AML-193 (cell line): ENCODE measurements around the gene KCNJ18.
"Not testable (repeated sequence)": the region's sequence is repeated elsewhere in the genome, so short reads cannot be mapped to it uniquely, and the experiment has no call there.

Experiments used
- DNase-seq, 2 experiments: peaks; one replicate each; lab custom pipeline; 2025; lab: John Stamatoyannopoulos, UW

The KCNJ18 gene

GRCh38 chr17:21671437-21671836 lies 20.9 kb upstream of the KCNJ18 start:
- DNase-seq, result not testable (repeated sequence)

- not testable (repeated sequence) for DNase-seq
Measured at GRCh38 chr17:21671871-21672270, 20.5 kb upstream of the KCNJ18 start.

GRCh38 chr17:21673451-21674241 lies 18.7 kb upstream of the KCNJ18 start:
- not testable (repeated sequence) for DNase-seq

- DNase-seq, result no peak
Measured at GRCh38 chr17:21674242-21674731, 18.0 kb upstream of the KCNJ18 start.

- not testable (repeated sequence) for DNase-seq
Measured at GRCh38 chr17:21674891-21675738, 17.2 kb upstream of the KCNJ18 start.

GRCh38 chr17:21675739-21676130 lies 16.6 kb upstream of the KCNJ18 start:
- not testable (repeated sequence) for DNase-seq

GRCh38 chr17:21676281-21677111 lies 15.8 kb upstream of the KCNJ18 start:
- DNase-seq, result no peak

- no peak for DNase-seq
Measured at GRCh38 chr17:21677126-21677910, 15.0 kb upstream of the KCNJ18 start.

GRCh38 chr17:21677911-21678310 lies 14.4 kb upstream of the KCNJ18 start:
- DNase-seq, result no peak

GRCh38 chr17:21678393-21679081 lies 13.8 kb upstream of the KCNJ18 start:
- DNase-seq, result no peak

GRCh38 chr17:21679256-21680146 lies 12.8 kb upstream of the KCNJ18 start:
- no peak for DNase-seq

- no peak for DNase-seq
Measured at GRCh38 chr17:21680366-21680765, 12.0 kb upstream of the KCNJ18 start.

- not testable (repeated sequence) for DNase-seq
Measured at GRCh38 chr17:21680850-21681351, 11.4 kb upstream of the KCNJ18 start.

- not testable (repeated sequence) for DNase-seq
Measured at GRCh38 chr17:21681576-21681975, 10.7 kb upstream of the KCNJ18 start.

- DNase-seq, result not testable (repeated sequence)
Measured at GRCh38 chr17:21682130-21682529, 10.2 kb upstream of the KCNJ18 start.

GRCh38 chr17:21683142-21683712 lies 9.1 kb upstream of the KCNJ18 start:
- not testable (repeated sequence) for DNase-seq

- not testable (repeated sequence) for DNase-seq
Measured at GRCh38 chr17:21683897-21684296, 8.4 kb upstream of the KCNJ18 start.

- not testable (repeated sequence) for DNase-seq
Measured at GRCh38 chr17:21684384-21684783, 7.9 kb upstream of the KCNJ18 start.
